Left hindlimb (tissue), 1 donor: ENCODE results near the gene SACM1L.

Source experiments
- DNase-seq: peaks from one replicate; pipeline ENCODE4 v3.0.0-alpha.2; 2018

SACM1L gene

DNA sequence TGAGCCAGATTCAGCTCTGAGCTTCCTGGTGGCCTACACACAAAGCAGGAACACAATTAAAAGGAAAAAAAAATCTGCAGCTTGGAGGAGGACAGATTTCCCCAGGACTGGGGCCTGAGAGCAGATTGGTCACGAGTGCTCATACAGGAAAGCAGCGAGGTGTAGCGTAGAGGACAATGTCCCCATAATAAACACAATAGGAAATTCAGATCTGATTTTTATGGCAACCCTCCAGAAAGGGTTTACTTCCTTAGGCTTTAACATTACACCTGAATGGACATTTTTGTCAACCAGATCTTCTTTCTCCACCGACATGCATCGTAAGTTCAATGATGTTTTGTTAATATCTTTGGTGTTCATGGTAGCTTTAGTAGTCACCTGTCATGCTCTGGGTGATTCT lies 83.9 kb downstream of the SACM1L start:
- no peak for DNase-seq

DNA sequence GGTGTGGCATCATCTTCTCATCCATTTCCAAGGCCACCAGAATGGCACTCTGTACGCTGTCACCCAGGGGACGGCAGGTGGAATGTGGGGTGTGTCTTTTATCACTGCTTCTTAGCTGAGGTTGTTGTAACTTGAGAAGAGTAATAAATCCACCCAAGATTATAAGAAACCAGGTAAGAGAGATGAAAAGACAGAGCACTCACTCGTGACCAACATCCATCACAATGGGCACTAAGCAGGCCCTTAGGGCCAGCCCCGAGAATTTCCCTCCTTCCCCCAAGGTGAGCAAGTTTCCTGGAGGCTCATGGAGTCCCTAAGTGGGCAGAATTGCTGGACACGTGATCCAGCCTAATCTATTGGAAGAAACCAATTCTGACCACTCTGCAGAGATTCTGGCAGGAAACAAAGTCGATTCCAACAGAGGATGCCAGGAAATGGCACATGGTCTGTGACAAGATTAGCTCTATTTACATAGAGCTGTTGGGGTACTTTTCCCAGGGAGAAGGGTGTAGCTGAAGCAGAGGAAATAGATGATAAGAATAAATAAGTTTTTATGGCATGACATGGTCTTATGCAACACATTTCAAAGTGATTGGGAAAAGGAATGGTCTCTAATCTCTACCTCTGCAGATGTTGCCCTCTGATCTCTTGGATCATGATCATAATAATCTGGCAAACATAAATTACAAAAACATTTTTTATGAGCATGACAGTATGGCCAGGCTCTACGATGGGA lies 84.7 kb downstream of the SACM1L start:
- no peak for DNase-seq

DNA sequence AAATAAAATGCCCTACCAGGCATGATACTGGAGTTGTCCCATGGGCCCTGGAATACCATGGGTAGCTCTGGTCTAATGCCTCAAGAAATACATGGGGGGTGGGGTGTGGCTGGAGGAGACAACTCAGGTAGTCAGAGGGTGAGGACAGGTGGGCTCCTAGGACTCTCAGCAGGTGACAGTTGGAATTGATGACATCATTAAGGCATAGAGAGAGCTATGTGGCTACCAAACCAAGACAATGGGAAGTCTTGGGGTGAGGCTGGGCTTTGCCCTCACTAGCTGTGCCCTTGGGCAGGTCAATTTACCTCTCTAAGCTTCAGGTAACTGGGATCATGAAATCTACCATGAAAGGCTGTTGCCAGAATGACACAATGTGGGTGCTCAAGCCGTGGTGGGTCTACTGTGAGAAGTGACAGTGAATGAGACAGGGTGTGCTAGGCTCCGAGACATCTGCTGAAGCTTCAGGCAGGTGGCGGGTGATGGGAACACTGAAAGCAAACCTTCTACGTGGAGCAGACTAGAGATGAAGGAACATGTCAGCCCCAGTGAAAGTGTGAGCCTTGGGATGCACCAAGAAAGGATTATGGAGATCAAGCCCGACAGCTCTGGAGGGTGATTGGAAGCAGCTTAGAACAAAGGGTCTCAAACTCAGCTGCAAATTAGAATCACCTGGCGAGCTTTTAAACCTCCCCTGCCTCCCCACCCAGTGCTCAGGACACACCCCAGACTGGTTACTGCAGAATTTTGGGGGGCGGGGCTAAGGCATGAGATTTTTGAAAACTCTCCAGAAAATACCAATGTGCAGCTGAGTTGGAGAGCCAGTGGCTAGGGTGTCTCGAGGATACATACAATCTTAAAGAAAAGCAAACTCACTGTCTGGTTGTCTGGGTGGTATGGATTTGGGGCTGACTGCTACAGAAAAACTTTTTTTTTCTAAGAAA lies 85.7 kb downstream of the SACM1L start:
- no peak for DNase-seq

DNA sequence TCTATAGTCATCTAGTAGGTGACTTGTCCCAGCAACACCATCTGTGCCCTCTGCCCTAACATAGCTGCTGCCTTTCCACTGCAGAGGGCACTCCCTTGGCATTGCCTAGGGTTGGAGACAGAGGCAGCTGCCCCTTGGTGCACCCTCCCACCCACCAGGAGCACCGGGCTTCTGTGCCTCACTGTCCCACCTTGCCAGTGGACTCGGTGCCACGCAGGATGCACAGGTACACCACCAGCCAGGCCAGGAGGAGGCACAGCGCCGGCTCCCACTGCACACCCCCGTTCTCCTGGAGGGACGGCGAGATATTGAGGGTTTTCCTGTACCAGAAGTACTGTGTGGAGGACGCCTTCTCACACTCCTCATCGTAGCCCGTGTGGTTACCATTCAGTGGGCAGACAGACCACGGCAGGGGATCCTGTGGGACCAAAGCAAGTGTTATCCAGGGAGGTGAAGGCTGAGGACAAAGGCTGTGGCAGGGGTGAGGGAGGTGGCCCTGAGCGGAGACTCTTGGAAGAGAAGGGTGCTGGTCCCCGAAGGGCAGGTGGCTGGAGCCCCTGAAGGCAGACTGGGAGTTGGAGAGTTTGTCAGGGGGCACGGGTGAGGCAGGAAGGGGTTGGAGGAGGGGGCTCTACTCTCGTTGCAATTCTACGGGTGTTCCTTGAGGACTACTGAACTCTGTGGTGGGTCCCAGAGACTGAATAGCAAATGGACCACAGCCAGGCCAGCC lies 86.5 kb downstream of the SACM1L start:
- DNase-seq, result no peak

DNA sequence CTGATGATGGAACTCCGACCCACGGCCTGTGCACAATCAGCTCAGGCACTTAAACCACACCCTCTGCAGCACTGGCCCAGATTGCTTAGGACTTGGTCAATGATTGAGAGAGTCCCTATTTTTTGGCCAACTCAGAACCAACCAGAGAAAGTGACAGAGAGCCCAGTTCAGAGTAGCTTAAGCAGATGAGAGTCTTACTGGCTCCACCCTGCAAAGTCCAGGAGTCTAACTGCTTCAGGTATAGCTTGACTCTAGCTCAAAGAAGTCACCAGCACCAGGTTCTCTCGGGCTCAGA lies 87.1 kb downstream of the SACM1L start:
- no peak for DNase-seq

DNA sequence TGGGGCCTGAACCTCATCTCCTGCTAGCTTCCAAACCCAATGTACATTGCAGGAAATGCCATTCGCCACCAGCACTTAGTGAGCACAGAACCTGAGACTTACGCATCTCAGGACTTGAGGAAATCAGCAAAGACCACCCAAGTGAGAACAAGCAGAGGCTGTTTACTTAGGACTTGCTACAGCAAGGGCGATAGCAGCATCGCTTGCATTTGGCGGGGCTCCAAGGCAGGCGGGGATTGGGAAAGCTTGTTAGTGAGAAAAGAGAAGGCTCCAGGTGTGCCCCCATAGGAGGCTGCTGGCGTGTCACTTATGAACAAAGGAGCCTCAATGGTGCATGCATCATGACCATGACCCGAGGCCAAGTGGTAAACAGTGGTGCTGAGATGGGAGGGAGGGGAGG lies 87.4 kb downstream of the SACM1L start:
- no peak for DNase-seq

DNA sequence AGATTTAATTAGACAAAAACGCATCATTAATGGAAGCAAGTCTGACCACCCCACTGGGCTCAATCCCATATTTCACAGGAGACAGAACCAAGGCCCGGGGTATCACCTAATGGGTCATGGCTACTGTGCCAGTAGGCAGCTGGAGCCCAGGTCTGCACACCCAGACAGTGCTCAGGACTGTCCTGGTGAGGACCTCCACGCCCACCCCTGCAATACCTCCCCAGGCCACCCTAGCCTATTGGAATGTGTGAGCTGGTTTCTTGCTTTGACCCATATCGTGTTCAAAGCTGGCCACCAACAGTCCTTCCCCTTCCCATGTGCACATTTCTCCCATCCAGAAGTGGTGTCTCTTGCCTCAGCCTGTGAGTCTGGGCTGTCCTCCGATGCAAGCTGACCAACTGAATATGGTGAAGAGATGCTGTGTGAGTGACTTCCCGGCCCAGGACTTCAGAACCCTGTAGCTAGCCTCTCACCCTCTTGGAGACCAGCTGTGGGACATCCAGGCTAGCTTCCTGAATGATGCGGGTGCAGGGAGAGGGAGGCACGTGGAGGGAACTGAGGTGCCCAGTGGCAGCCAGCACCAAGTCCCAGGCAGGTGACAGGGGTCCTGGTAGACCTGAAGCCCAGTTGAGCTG lies 88.0 kb downstream of the SACM1L start:
- no peak for DNase-seq

DNA sequence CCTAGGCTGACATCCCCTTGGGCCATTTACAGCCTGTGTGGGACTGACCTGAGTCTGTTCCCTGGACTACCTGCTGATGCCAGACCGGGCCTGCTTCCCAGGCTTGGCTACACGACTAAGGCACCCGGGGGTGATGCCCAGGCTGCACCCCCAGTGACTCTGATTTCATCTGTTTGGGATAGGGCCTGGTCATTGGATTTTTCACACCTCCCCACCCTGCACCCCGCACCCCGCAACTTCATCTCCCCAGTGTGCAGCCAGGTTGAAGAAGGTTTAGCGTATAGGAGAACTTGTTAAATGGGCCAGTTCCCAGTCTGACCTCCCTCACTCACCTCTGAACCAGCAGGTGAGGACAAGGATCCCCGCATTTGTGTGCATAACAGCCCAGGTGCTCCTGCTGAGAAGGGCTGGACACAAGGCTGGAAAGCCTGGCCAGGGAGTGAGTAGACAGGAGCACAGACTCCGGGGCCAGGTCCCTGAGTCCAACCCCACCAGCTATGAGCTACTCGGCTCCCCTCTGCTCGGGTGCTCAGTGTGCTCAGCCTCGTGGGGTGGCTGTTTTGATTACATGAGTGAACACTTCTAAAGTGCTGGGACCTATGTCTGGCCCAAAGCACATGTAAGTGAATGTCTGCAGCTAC lies 88.7 kb downstream of the SACM1L start:
- no peak for DNase-seq

DNA sequence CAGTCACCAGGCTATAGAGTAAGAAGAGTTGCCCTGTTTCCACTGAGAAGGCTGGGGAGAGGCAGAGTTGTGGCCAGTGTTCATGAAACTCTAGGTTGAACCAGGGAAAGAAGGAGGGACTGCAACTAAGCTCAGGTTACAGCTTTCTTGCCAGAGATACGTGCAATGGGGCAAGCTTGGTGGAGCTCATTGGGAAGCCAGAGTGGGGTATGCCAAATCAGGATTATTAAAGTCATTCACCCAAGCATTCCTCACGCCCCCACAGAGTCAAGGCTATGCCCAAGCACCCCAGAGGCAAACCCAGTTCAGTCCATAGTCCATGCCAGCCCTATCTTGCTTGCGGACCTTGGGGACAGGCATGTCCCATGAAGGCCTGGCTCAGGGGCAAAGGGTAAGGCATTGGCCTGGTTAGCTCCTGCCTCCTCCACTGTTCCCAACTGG lies 89.6 kb downstream of the SACM1L start:
- DNase-seq, result no peak

DNA sequence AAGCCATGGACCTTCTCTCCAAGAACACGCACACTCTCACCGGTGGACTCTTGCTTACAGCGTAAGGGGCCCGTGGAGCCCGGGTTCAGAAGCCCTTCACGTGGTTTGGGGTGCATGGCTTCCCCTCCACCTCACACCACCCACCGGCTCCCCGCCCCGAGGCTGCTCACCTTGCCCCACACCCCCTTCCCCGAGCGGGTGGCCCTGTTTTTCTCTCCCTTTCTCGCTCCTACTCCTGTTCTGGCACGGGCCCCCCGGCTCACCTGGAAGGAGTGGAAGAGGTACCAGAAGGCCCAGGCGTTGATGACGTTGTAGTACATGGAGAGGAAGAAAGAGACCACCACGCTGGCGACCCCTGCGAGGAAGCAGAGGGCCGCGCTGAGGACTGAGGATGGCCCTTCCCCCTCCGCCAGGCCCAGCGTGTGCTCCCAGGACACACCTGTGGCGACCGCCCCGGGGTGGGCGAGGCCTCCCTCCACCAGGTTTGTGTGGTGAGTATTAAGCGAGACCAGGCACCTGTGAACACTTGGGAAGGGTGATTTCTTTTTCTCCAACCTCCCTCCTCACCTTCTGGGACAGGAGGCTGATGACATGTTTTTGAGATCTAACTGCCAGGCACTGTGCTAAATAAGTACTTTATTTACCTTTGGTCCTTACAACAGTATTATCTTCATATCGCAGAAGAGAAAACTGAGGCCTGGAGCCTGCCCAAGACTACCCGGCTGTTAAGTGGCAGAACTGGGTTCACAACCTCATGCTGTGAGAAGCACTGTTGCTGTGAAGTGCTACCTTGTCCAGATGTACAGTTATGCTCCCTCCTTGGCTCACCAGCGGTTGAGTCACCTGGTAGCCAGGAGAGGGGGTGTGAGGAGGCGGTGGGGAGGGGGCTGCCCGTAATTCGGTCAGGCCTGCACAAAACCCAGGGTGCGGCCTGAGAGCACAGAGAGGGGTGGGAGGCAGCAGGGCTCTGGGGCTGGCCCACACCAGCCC lies 90.8 kb downstream of the SACM1L start:
- no peak for DNase-seq

DNA sequence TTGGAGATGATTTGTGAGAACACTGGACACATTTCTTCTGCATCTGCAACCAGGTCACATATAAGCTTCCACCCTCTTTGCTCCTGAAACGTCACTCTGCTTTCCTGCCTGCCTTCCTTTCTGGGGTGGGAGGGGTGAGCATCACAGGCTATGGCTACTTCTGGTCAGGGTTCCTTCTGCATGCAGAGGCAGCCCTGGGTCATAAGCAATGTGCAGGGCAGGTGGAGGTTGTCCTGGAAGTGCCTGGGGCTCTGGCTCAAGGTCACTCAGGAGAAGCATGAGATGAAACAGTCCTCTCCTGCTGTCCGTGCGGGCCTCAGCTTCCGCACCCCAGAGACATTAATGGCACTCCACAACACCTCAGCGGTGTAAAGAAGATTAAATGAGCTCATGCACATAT lies 92.1 kb downstream of the SACM1L start:
- DNase-seq, result no peak

DNA sequence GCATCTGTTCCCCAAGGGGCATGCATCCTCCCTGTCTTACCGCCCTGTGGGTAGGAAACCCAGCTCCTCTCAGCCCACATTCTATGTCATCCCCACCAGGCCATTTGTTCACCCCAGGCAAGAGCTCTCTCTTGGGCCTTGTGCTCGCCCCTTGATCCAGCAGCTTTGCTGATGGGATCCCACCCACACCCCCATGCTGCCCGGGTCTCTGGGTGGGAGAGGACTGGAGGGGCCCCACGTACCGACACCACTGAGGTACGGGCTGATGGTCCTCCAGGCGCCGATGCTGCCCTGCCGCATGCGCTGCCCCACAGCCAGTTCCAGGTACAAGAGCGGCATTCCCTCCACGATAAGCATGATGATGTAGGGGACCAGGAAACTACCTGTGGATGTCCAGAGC lies 92.6 kb downstream of the SACM1L start:
- no peak for DNase-seq

DNA sequence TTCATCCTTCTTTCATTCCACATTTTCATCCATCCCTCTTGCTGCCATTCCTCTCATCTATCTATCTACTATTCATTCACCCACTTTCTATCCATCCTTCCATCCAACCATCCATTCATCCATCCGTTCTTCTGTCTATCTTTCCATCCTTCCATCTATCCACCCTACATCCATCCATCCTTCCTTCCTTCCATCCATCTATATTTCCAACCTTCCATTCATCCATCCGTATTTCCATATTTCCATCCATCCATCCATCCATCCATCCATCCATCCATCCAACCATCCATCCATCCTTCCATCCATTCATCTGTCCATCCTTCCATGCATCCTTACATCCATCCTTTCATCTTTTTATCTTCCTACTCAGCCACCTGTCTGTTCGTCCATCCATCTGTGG lies 93.2 kb downstream of the SACM1L start:
- DNase-seq, result no peak

DNA sequence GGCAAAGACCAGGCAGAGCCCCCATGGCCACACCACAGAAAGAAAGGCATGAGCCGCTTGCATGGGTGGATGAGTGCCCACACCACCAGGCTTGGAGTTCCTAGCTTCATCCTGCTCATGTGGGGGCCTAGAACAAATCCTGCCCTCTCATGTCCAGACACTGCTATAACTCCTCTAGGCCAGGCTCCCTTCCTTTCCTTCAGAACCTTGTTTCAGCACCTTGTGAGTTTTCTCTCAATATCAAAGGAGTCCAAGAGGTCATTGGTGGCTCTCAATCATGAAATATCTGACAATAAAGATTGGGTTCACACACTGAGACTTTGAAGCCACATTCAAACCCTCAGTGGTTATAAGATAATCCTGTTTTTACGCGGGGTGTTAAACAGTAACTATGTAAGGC lies 94.5 kb downstream of the SACM1L start:
- no peak for DNase-seq

DNA sequence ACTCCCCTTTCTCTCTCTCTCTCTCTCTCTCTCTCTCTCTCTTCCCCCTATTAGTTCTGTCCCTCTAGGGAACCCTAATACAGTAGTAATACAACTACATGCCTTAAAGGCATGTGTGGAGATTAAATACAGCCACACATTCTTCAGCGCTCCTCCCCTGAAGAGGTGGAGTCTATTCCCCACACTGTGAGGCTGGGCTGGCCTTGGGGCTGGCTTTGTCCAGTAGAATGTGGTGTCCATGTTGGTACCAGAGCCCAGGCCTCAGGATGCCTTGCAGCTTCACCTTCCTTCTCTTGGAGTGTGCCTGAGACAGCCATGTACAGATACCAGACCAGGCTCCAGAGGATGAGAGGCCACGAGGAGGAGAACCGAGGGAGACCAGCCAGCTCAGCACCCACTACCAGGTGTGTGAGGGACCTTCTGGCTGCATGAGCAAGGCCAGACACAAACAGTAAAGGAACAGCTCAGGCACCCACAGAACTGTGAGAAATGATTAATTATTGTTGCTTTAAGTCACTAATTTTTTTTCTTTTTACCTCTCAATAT lies 96.5 kb downstream of the SACM1L start:
- DNase-seq, result no peak

DNA sequence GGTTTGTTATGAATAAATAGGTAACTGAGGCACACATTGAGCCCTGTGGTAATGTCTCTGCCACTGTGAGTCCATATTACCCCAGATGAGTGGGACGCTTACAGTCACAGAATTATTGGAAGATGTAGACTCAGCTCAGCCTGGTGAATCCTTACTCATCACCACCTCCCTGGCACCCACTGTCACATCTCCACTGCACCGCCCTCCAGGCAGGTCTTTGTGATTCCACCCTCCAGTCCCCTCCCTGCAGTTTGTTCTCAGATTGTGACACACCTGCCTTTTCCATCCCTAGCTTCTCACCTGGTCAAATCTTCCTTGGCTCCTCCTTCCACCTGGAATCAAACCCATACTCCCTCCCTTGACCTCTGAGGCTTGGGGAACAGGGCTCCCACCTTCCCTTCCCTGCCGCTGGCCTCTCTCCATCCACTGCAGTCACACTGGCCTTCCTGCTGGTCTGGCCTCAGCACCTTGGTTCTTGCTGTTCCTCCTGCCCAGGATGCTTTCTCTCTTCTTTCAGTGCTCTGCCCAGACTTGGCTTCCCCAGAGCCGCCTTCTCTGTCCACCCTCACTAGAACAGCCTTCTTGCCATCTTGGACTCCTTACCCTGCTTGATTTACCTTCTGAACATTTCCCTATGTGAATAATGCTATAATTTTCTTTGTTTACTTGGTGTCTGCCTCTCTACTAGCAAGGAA lies 97.8 kb downstream of the SACM1L start:
- no peak for DNase-seq

DNA sequence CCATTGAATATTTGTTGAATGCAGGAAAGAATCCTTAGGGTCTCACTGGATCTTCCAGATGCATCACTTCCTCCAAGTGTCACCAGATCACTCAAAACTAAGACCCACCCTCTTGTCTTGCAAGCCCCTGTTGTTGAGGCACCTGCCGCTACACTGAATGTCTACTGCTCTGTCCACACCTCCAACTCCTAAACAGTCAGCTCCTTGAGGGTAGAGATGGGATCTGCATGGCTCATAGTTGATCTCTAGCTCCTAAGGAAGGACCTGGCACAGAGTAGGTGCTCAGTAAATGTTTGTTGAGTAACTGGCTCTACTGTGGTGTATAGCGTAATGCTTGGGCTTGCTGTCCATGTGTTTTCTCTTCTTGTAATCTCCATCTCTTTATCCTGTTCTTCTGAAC lies 98.4 kb downstream of the SACM1L start:
- no peak for DNase-seq

DNA sequence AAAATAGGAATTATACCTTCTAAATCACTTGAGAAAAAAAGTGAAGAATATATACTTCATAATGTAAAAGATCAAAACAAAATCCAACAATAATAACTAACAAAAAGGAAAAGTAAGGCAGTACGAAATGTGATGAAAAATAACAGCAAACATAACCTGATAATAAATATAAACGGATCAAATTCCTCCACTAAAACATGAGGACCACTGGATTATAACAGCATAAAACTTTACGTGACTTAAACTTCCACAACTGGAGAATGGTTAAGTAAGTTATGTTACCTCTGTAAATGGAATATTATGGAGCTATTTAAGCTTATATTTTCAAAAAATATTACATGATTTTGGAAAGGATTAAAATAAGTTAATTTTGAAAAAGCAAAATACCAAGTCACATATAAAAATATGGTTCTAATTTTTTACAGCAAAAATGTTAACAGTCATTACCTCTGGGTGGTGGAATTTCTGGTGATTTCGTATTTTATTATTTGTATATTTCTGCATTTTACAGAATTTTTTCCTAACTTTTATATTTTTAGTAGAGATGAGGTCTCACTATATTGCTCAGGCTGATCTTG lies 100.1 kb downstream of the SACM1L start:
- DNase-seq, result no peak

DNA sequence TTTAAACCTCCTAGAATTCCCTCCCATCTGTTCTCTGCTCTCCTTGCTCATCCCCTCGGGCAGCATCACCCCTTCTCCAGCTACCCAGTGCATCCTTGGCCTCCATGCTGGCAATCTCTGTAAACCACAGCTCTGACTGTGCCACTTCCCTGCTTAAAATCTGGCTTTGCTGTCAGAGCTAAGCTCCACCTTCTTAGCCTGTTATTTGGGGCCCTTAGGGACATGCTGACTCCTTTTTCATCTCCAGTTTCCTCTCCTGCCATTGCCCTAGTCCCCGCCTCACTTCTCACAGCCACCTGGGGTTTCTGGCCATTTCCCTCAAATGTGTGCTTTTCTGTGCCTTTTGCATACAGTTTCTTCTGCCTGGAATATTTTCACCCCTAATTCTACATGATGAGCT lies 101.4 kb downstream of the SACM1L start:
- no peak for DNase-seq

DNA sequence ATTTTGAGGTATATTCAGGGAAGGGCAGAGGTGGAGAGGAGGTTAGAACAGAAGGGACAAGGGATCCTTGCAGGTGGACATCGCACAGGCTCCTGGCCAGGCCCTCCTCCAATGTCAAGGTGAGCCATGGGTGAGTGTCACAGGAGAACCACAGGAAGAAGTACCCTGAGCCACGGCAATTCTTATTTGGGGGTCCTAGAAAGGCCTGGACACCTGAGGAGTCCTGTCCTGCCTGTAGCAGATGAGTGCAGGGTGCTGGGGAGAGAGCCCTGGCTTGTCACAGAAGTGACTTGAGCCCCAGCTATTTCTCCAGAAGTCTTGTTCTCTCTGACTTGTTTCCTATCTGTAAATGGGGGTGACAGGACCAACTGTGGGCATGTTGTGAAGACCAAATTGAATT lies 102.8 kb downstream of the SACM1L start:
- DNase-seq, result no peak
